AG09309 (cell line): ENCODE measurements around the gene ADK.
"Not testable (repeated sequence)": the region's sequence is repeated elsewhere in the genome, so short reads cannot be mapped to it uniquely, and the experiment has no call there.

Experiments
- DNase-seq: peaks from one replicate; pipeline ENCODE4 v3.0.0-alpha.2; 2010; ENCODE audit warnings: low read depth
- H3K4me3 ChIP-seq: 2 replicates; pipeline ENCODE4 v1.5.1; 2011; ENCODE audit warnings: mild to moderate bottlenecking, low read depth, low read length, moderate library complexity; ENCODE audit not compliant: control insufficient read depth
- CTCF ChIP-seq: IDR thresholded peaks from 2 replicates; pipeline ENCODE4 v1.5.1; 2011; ENCODE audit warnings: mild to moderate bottlenecking, low read depth, low read length, inconsistent platforms; ENCODE audit not compliant: insufficient read depth, control insufficient read depth; ENCODE audit errors: missing control alignments

ADK gene

GRCh38 chr10:74139981-74140380, 11.0 kb upstream of the ADK start:
- no peak for DNase-seq
- TF ChIP-seq CTCF: no peak
- H3K4me3 ChIP-seq: no peak overlapping the region

GRCh38 chr10:74140553-74140952, 10.5 kb upstream of the ADK start:
- H3K4me3 ChIP-seq: no peak overlapping the region
- DNase-seq: no peak
- no peak for TF ChIP-seq CTCF

DNA sequence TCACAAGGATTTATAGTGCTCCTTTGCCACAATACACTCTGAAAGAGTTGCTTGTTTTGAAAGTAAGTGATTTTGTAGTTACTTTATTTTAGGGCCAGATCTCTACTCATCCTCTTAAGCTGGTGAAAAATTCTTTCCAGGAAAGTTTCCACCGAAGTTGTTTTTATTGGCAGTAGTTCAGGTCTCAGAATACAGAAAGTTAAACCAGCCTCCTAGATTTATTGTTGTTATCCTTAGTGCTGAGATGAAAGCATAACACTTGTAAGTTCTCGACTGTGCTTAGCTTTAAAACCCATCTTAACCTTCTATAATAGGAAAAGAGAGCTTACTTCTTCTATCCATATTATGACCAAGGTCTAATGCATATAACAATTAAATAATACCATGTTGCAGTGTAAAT, 5.9 kb upstream of the ADK start:
- no peak for TF ChIP-seq CTCF
- no peak overlapping the region for H3K4me3 ChIP-seq
- DNase-seq: peak; percentile 67

DNA sequence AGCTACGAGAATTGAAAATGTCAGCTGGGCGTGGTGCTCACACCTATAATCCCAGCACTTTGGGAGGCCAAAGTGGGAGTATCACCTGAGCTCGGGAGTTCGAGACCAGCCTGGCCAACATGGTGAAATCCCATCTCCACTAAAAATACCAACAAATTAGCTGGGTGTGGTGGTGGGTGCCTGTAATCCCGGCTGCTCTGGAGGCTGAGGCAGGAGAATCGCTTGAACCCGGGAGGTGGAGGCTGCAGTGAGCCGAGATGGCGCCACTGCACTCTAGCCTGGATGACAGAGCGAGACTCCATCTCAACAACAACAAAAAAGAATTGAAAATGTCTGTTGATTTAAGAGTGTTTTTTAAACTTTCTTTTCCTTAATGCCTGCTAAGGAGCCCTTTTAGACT, 4.0 kb upstream of the ADK start:
- not testable (repeated sequence) for H3K4me3 ChIP-seq, DNase-seq

DNA sequence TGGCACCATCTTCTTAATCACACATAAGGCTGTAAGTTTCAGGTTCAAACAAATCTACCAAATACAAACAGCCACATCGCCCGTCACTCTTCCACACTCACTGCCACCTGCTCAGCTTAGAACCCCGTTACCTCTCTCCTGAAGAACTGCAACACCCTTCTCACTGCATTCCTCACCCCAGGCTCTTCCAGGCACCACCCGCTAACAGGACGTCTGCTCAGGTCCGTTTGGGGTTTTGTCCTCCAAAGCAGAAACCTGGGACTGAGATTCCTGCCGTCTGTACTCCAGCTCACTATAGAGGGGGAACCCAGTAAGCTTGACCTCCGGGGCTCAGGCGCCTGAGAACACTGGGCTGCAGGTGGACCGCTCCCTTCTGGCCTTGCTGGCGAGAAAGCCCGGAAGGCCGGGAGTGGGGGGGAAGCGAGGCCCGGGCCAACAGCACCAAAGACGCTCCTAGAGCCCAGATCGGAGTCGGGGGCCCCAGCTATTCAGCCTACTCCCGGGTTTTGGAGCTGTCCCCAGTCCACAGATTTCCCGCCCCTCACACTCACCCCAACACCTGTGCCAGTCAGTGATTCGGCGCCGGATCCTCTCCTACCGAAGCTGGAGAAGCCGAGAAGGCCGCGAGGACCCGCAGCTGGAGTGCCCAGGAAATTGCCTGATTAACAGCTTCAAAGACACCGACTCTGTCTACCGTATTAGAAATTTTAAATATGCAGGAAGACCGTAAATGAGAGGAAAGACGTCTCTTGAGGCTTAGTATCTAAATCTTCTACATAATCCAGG, 624 bp upstream of the ADK start, which contains the start of gene AP3M1:
Gene AP3M1 (minus strand): TSS at position 625 of the 786 bp plus-strand sequence. CDS start 12,449 bp downstream, outside the sequence.
- DNase-seq: no peak
- peak within 1 kb of the TSS; percentile 72 for H3K4me3 ChIP-seq
- TF ChIP-seq CTCF: no peak

DNA sequence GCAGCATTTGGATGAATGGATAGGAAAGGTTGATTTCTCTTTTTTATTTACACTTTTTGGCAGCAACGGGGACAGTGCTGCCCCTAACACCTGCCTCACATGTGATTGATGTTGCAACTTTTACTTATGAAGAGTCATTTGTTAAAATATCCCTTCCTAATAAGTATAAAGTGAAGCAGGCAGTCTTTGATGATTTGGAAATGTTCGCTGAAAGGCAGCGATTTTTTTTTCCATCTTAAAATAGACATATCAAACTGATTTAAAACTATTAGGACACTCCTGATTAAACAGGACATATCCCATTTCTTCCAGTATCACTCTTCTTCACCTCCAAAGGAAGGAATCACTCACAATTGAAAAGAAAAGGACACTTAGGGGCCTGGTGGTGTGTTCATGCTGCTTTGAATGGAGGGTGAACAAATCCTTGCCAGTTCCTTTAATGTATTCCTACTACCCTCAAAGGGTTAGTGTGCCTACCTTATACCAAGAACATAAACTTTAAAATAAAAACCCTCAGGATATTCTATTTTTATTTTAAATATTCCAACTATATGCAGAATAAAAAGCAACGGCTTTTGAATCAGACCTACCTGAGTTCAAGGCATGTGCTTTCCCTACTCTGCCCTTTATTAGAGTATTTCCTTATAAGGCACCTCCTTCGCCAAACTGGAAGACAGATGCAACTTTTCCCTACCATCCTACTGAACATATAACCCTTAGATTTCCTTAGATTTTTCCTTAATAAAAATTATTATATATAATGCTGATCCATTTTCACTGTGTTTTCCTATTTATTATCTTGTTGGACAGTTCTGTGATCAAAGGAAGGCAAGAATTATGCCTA, 1.1 kb downstream of the ADK start:
- no peak for DNase-seq
- no peak for TF ChIP-seq CTCF
- H3K4me3 ChIP-seq: peak overlapping the region; percentile 72

GRCh38 chr10:74153123-74153522, 2.1 kb downstream of the ADK start:
- DNase-seq: no peak
- no peak overlapping the region for H3K4me3 ChIP-seq
- peak; percentile 55 for TF ChIP-seq CTCF
